IPS DF 6.9 (cell line): ENCODE measurements around the gene ARHGEF6.
"Not testable (repeated sequence)": the region's sequence is repeated elsewhere in the genome, so short reads cannot be mapped to it uniquely, and the experiment has no call there.

ENCODE experiments used
- DNase-seq: peaks from one replicate; pipeline ENCODE4 v3.0.0-alpha.2; 2013; ENCODE audit warnings: low read depth, low spot score
- H3K27ac ChIP-seq: one replicate; pipeline ENCODE4 v1.5.1; 2013; ENCODE audit warnings: low read length, control low read depth
- H3K27me3 ChIP-seq: 2 replicates; pipeline ENCODE4 v1.6.1; 2013; ENCODE audit warnings: mild to moderate bottlenecking, low read length; ENCODE audit not compliant: control insufficient read depth, insufficient read depth
- H3K36me3 ChIP-seq: 2 replicates; pipeline ENCODE4 v1.6.1; 2013; ENCODE audit warnings: low read length; ENCODE audit not compliant: control insufficient read depth, insufficient read depth
- H3K4me1 ChIP-seq: 2 replicates; pipeline ENCODE4 v1.6.1; 2013; ENCODE audit warnings: low read length; ENCODE audit not compliant: control insufficient read depth, insufficient read depth
- H3K4me3 ChIP-seq: 2 replicates; pipeline ENCODE4 v1.5.1; 2013; ENCODE audit warnings: mild to moderate bottlenecking, low read length
- H3K9me3 ChIP-seq: 2 replicates; pipeline ENCODE4 v1.6.1; 2013; ENCODE audit warnings: low read length, inconsistent platforms; ENCODE audit not compliant: control insufficient read depth, insufficient read depth
- WGBS: extraction: QIAGEN DNeasy Blood & Tissue Kit; methylation state at CpG from one replicate; pipeline ENCODE4 v1.1.7; 2013; ENCODE audit warnings: mixed read lengths, missing lambda C conversion rate; ENCODE audit not compliant: insufficient read length, insufficient coverage; 5-methylcytosine and 5-hydroxymethylcytosine counted together

ARHGEF6 gene

DNA sequence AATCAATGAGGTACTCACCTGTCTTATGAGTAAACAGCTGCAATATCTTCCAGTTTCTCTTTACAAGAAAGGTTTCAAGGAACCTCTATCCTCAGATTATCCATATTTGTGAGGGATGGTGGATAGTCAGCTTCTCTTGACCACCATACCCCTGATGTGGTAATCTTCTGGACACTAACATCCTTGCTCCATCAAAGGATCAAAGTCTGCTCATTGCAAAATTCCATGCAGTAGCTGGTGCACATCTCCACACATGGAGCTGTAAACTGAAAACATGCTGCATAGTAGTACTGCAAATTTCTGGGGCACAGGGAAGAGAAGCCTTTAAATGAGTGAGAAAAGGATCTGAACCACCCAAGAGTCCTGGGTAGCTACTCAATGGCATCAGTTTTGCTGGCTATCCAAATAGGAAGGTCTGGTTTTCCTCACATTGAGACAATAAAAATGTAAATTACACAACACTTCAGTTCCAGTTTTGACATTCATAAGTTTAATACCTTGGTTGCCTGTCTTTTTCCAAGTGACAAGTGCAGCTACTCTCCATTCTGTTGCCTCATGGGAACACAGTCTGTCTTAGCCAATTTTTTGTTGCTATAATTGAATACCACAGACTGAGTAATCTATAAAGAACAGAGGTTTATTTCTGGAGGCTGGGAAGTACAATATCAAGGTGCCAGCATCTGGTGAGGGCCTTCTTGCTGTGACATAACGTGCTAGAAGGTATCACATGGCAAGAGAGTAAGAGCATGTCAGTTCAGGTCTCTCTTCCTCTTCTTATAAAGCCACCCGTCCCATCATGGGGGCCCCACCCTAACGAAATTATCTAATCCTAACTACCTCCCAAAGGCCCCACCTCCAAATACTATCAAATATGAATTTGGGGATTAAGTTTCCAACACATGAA, 34.4 kb upstream of the ARHGEF6 start:
- Histone ChIP-seq H3K36me3 (no peaks in the 10 kb centered on the region), H3K4me1 (no peaks in the 10 kb centered on the region), H3K4me3 (no peak overlapping the region), H3K9me3 (no peaks in the 10 kb centered on the region), H3K27ac (no peak overlapping the region), H3K27me3 (no peaks in the 10 kb centered on the region)
- WGBS, result no CpG with 5 or more reads among the region's 3 CpGs
- DNase-seq, result no peak

DNA sequence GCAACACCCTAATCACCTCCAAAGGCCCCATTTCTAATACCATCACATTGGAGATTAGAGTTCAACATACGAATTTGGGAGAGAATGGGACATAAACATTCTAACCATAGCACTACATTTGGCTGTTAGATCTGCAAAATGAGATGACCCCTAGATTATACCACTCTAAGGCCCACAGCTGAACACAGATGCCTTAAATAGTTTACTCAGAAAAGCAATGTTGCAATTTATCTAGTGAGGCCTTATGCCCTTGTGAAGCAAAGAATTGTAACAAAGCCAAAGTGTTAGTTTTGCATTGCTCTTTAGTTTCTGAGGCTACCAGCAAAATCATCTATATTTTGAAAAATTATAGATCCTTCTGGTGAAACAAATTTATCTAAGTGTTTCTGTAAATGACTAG, 31.6 kb upstream of the ARHGEF6 start:
- Histone ChIP-seq H3K36me3 (no peaks in the 10 kb centered on the region), H3K9me3 (no peaks in the 10 kb centered on the region), H3K27ac (no peak overlapping the region), H3K4me1 (no peaks in the 10 kb centered on the region), H3K4me3 (no peak overlapping the region), H3K27me3 (no peaks in the 10 kb centered on the region)
- no peak for DNase-seq
- WGBS, result no CpG with 5 or more reads among the region's 1 CpG

DNA sequence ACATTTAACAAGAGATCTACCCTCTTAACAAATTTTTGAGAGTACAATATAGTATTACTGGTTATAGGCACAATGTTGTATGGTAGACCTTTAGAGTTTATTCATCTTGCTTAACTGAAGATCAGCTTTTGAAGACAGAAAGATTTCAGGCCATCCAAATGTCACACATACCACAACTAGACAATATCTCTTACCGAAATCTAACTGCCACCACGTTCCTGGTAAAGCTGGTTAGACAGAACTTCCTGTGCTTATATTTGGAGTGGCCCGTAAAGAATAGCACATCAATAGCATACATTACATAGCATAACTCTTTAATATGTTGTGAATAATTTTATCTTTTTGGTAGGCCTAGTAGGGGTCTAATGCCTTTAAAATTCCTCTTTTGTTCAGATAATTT, 29.8 kb upstream of the ARHGEF6 start:
- DNase-seq, result no peak
- no CpG with 5 or more reads among the region's 3 CpGs for WGBS
- Histone ChIP-seq H3K4me1 (no peaks in the 10 kb centered on the region), H3K27ac (no peak overlapping the region), H3K4me3 (no peak overlapping the region), H3K36me3 (no peaks in the 10 kb centered on the region), H3K27me3 (no peaks in the 10 kb centered on the region), H3K9me3 (no peaks in the 10 kb centered on the region)

DNA sequence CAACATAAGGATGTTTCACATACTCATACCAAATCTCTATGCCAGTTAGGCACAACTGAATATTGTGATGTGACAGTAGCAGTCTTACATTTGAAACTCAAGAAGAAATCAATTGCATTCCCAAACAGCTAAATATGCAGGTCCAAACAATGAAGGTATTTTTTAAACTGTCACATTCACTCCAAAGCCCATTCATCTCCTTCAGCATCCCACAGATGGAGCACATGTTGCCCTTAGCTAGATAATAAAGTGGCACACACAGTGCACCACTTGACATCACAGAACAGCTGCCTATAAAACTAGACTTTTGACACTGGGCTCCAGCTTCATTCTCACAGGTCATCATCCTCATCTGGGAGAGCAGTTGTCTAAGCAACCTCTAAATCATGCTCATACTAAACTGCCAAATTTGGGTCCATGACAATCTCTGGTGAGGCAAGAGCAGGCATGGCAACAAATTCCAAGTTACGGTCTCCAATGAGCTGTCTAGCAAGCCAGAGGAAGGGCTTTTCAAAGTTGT, 26.2 kb upstream of the ARHGEF6 start:
- no peak for DNase-seq
- no peaks in the 10 kb centered on the region for H3K9me3 ChIP-seq
- H3K36me3 ChIP-seq, result no peaks in the 10 kb centered on the region
- H3K27ac ChIP-seq, result no peak overlapping the region
- no CpG with 5 or more reads among the region's 1 CpG for WGBS
- no peaks in the 10 kb centered on the region for H3K27me3 ChIP-seq
- H3K4me1 ChIP-seq, result no peaks in the 10 kb centered on the region
- H3K4me3 ChIP-seq, result no peak overlapping the region

DNA sequence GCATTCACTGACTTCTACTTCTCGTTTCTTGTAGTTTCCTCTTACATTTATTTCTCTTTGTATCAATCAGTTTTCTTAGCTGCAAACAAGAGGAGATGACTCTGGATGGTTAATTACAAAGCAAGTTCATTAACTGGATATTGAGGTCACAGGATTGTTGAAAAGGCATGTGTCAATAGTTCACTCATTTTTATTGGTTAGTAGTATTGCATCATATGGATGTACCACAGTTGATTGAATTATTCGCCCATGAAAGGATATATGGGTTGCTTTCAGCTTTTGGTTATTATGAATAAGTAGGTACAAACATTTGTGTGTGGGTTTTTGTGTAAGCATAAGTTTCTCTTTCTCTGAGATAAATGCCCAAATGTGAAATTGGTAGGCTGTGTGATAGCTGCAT, 21.8 kb upstream of the ARHGEF6 start:
- no peaks in the 10 kb centered on the region for H3K9me3 ChIP-seq
- WGBS, result no CpG with 5 or more reads among the region's 2 CpGs
- H3K4me3 ChIP-seq, result no peak overlapping the region
- DNase-seq, result no peak
- no peak overlapping the region for H3K27ac ChIP-seq
- no peaks in the 10 kb centered on the region for H3K27me3 ChIP-seq
- no peaks in the 10 kb centered on the region for H3K4me1 ChIP-seq
- H3K36me3 ChIP-seq, result no peaks in the 10 kb centered on the region

DNA sequence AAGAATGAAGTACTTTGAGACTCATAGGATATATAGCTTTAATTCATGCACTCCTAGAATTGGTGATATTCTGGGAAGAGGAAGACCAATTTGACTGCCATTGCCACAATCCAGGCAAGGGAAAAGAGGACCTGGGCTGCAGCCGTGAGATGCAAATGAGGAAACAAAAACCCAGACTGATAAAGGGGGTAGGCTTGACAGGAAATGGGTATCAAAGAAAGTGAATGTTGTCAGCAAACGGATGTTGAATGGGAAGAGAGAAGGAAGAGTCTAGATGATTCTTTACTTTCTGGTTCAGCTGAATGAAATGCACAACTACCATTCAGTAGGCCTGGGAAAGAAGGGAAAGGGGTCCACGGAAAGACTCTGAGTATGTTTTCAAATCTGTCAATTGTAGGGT, 17.1 kb upstream of the ARHGEF6 start:
- Histone ChIP-seq H3K27me3 (no peaks in the 10 kb centered on the region), H3K4me3 (no peak overlapping the region), H3K4me1 (no peaks in the 10 kb centered on the region; the same call in 1 of the 2 replicates), H3K27ac (no peak overlapping the region), H3K9me3 (no peaks in the 10 kb centered on the region), H3K36me3 (no peaks in the 10 kb centered on the region)
- no peak for DNase-seq
- WGBS, result no CpG with 5 or more reads among the region's 3 CpGs

DNA sequence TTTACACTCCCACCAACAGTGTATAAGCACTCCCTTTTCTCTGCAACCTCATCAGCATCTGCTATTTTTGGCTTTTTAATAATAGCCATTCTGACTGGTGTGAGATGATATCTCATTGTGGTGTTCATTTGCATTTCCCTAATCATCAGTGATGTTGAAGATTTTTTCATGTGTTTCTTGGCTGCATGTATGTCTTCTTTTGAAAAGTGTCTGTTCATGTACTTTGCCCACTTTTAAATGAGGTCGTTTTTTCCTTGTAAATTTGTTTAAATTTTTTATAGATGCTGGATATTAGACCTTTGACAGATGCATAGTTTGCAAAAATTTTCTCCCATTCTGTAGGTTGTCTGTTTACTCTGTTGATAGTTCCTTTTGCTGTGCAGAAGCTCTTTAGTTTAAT, 14.4 kb upstream of the ARHGEF6 start:
- DNase-seq, H3K4me3 ChIP-seq, H3K9me3 ChIP-seq, H3K27me3 ChIP-seq, H3K4me1 ChIP-seq, H3K27ac ChIP-seq, H3K36me3 ChIP-seq: not testable (repeated sequence)
- WGBS, result no CpG with 5 or more reads among the region's 1 CpG

DNA sequence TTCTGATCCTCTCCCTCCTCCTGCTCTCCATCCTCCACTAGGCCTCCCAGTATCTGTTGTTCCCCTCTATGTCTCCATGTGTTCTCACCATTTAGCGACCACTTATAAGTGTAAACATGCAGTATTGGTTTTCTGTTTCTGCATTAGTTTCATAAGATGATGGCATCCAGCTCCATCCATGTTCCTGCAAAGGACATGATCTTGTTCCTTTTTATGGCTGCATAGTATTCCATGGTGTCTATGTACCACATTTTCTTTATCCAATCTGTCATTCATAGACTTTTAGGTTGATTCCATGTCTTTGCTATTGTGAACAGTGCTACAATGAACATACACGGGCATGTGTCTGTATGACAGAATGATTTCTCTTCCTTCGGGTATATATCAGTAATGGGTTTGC, 13.9 kb upstream of the ARHGEF6 start:
- H3K27me3 ChIP-seq, H3K4me1 ChIP-seq, DNase-seq, H3K4me3 ChIP-seq, H3K36me3 ChIP-seq, H3K9me3 ChIP-seq, H3K27ac ChIP-seq: not testable (repeated sequence)
- WGBS, result no CpG with 5 or more reads among the region's 3 CpGs

DNA sequence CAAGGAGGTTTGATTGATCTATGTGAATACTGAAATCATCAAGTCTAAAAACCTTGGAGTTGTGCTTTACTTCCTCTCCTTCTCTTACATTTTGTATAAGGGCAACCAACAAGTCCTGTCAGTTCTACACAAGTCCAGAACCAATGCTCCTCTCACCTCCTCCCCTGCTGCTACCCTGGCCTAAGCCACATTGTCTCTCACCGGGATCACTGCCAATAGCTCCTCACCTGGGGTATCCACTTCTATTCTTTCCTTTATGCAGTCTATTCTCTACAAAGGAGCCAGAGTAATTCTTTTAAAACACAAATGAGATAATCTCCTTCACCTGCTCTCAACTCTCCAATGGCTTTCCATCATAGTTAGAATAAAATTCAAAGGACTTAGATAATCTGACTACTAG, 13.3 kb upstream of the ARHGEF6 start:
- H3K27me3 ChIP-seq, result no peaks in the 10 kb centered on the region
- no peak overlapping the region for H3K4me3 ChIP-seq
- no peak for DNase-seq
- no peaks in the 10 kb centered on the region for H3K36me3 ChIP-seq
- WGBS, result no CpG with 5 or more reads among the region's 1 CpG
- H3K4me1 ChIP-seq, result no peaks in the 10 kb centered on the region; the same call in 1 of the 2 replicates
- H3K27ac ChIP-seq, result no peak overlapping the region
- no peaks in the 10 kb centered on the region for H3K9me3 ChIP-seq

DNA sequence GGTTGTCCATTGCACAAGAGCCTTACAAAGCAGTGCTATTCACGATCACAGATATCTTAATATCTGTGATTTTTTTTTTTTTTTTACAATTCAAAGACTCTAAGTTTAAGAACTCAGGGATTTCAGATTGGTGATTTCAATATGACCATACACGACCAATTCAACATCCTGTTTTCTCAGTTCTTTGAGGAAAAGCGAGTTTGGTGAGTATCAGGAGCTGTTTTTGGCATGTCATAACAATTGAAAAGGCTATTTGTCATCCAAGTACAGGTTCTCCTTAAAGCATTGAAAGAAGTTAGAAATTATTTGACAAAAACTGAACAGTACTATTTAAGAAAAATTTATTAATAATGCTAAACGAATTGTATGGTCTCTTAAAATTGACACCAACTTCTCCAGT, 9.1 kb upstream of the ARHGEF6 start:
- Histone ChIP-seq H3K36me3 (no peaks in the 10 kb centered on the region), H3K9me3 (no peaks in the 10 kb centered on the region)

DNA sequence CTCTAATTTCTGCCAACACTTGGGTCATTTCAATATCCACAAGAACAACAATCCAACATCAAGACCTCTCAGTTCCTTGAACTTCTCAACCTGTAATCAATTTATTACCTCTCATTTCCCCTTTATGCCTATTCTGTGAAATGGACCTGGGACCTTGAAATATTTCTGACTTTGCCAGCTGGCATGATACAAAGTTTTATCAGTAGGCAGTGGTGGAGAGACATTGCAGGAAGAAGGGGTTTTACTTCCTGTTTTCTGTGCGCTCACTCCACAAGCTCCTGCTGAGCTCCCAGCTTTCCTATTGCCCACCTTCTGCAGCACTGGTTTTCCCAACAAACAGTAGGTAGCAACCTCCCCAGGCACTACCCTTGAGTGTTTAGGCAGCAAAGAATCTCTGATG, 3.5 kb upstream of the ARHGEF6 start:
- no peak for DNase-seq
- H3K27me3 ChIP-seq, result no peaks in the 10 kb centered on the region
- H3K4me3 ChIP-seq, result no peak overlapping the region
- H3K9me3 ChIP-seq, result no peaks in the 10 kb centered on the region
- no peaks in the 10 kb centered on the region for H3K36me3 ChIP-seq
- no CpG with 5 or more reads among the region's 1 CpG for WGBS
- H3K27ac ChIP-seq, result no peak overlapping the region
- no peaks in the 10 kb centered on the region for H3K4me1 ChIP-seq

More for the DNA sequence above, 9.1 kb upstream of the ARHGEF6 start:
- H3K27ac ChIP-seq, result no peak overlapping the region
- H3K27me3 ChIP-seq, result no peaks in the 10 kb centered on the region
- no peaks in the 10 kb centered on the region; the same call in 1 of the 2 replicates for H3K4me1 ChIP-seq
- no peak overlapping the region for H3K4me3 ChIP-seq
- WGBS, result no CpG with 5 or more reads among the region's 4 CpGs
- no peak for DNase-seq
